Hepatocyte (in vitro differentiated cells): ENCODE measurements around the gene EHD2.

Experiments used
- EZH2 ChIP-seq: fragments of 200-600 bp; sonication (generic); IDR thresholded peaks from 2 replicates; pipeline ENCODE4 v1.6.1; 2016; ENCODE audit warnings: antibody characterized with exemption, mild to moderate bottlenecking, borderline replicate concordance
- EZH2phosphoT487 ChIP-seq: fragments of 200-600 bp; sonication (generic); IDR thresholded peaks from one replicate; pipeline ENCODE4 v1.6.1; 2018; ENCODE audit warnings: antibody characterized with exemption, mild to moderate bottlenecking, low read depth, moderate library complexity; ENCODE audit not compliant: unreplicated experiment, severe bottlenecking
- TF ChIP-seq, protein P1 (sequence below): fragments of 200-600 bp; sonication (generic); IDR thresholded peaks from 2 replicates; pipeline ENCODE4 v1.5.1; 2016; ENCODE audit warnings: antibody characterized with exemption, mild to moderate bottlenecking; ENCODE audit not compliant: poor library complexity

DNA sequence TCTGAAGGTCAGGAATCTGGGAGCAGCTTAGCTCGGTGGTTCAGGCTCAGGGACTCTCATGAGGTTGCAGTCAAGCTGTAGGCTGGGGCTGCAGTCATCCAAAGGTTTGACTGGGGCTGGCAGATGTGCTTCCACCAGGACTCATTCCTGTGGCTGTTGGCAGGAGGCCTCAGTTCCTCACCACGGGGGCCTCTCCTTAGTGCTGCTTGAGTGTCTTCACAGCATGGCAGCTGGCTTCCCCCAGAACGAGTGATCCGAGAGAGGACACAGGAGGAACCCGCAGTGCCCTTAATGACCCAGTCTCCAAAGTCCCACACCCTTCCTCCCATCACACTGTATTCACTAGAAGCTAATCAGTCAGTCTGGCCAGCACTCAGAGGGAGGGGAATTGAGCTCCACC lies 38.7 kb upstream of the EHD2 start:
- TF ChIP-seq EZH2, result no peak
- TF ChIP-seq, protein P1, sequence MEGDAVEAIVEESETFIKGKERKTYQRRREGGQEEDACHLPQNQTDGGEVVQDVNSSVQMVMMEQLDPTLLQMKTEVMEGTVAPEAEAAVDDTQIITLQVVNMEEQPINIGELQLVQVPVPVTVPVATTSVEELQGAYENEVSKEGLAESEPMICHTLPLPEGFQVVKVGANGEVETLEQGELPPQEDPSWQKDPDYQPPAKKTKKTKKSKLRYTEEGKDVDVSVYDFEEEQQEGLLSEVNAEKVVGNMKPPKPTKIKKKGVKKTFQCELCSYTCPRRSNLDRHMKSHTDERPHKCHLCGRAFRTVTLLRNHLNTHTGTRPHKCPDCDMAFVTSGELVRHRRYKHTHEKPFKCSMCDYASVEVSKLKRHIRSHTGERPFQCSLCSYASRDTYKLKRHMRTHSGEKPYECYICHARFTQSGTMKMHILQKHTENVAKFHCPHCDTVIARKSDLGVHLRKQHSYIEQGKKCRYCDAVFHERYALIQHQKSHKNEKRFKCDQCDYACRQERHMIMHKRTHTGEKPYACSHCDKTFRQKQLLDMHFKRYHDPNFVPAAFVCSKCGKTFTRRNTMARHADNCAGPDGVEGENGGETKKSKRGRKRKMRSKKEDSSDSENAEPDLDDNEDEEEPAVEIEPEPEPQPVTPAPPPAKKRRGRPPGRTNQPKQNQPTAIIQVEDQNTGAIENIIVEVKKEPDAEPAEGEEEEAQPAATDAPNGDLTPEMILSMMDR, result no peak
- TF ChIP-seq EZH2phosphoT487, result no peak
